Measurements from ENCODE around the gene KIDINS220.

The KIDINS220 gene

DNA sequence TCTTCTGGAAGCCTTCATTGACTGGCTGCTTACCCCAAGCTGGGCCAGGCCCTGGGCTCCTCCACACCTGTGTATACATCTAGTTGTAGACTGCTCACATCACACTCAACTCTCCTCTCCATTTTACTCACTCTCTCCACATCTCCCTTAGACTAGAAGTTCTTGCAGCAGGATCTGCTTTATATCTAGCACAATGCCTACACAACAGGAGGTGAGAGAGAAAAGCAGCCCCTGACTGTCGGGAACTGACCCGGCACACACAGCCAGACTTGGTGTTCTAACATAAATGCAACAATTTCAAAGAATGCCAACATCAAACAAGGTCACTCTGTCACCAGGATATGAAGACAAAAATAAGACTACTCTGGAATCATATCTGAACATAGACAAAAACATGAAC lies 5.9 kb downstream of the KIDINS220 start:
- DNase-seq, result no peak
- peaks cover 9% of the 10 kb centered on the region for H3K36me3 ChIP-seq
- H3K9me3 ChIP-seq (ENCODE audit: severe bottlenecking), result no peaks in the 10 kb centered on the region
- no peak overlapping the region for H3K27ac ChIP-seq
- no peaks in the 10 kb centered on the region for H3K27me3 ChIP-seq (ENCODE audit: insufficient read depth, low read depth, severe bottlenecking)
- TF ChIP-seq, protein P1, sequence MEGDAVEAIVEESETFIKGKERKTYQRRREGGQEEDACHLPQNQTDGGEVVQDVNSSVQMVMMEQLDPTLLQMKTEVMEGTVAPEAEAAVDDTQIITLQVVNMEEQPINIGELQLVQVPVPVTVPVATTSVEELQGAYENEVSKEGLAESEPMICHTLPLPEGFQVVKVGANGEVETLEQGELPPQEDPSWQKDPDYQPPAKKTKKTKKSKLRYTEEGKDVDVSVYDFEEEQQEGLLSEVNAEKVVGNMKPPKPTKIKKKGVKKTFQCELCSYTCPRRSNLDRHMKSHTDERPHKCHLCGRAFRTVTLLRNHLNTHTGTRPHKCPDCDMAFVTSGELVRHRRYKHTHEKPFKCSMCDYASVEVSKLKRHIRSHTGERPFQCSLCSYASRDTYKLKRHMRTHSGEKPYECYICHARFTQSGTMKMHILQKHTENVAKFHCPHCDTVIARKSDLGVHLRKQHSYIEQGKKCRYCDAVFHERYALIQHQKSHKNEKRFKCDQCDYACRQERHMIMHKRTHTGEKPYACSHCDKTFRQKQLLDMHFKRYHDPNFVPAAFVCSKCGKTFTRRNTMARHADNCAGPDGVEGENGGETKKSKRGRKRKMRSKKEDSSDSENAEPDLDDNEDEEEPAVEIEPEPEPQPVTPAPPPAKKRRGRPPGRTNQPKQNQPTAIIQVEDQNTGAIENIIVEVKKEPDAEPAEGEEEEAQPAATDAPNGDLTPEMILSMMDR (IDR thresholded peaks at IDR 0.05; ENCODE audit: low read depth, low read length), result no peak
- H3K4me3 ChIP-seq (ENCODE audit: low read depth, low read length), result no peak overlapping the region

DNA sequence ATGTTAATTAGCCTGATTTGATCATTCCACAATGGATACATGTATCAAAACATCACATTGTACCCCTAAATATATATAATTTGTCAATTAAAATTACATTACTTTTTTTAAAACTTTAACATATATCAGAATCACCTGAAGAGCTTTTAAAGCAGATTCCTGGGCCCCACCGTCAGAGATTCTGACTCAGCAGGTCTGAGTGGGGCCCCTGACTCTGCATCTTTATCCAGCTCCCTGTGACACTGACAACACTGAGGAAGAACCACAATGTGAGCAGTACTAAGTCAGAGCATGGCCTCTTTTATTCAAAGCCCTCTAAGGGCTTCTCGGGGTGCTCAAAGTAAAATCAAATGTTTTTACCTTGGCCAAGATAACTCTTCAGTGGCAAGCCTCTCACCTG lies 9.7 kb downstream of the KIDINS220 start:
- Histone ChIP-seq H3K27me3 (ENCODE audit: insufficient read depth, low read depth, severe bottlenecking) (no peaks in the 10 kb centered on the region), H3K36me3 (peaks cover 30% of the 10 kb centered on the region), H3K4me3 (ENCODE audit: low read depth, low read length) (no peak overlapping the region), H3K9me3 (ENCODE audit: severe bottlenecking) (no peaks in the 10 kb centered on the region), H3K27ac (no peak overlapping the region)
- TF ChIP-seq, protein P1 (IDR thresholded peaks at IDR 0.05; ENCODE audit: low read depth, low read length), result no peak
- no peak for DNase-seq

DNA sequence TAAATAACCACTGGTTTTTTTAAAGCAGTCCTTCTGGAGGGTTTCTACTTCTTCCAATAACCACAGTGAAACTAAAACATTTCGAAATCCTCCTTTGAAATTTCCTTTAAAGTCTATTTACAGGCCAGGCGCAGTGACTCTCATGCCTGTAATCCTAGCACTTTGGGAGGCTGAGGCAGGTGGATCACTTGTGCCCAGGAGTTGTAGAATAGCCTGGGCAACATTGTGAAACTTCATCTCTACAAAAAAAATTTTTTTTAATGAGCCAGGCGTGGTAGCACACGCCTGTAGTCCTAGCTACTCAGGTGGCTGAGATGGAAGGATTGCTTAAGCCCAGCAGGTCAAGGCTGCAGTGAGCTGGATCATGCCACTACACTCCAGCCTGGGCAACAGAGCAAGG lies 15.2 kb downstream of the KIDINS220 start:
- Histone ChIP-seq H3K27me3 (ENCODE audit: insufficient read depth, low read depth, severe bottlenecking) (no peaks in the 10 kb centered on the region), H3K27ac (no peak overlapping the region), H3K36me3 (peaks cover 32% of the 10 kb centered on the region), H3K4me3 (ENCODE audit: low read depth, low read length) (no peak overlapping the region), H3K9me3 (ENCODE audit: severe bottlenecking) (no peaks in the 10 kb centered on the region)
- TF ChIP-seq, protein P1 (IDR thresholded peaks at IDR 0.05; ENCODE audit: low read depth, low read length), result no peak
- no peak for DNase-seq

DNA sequence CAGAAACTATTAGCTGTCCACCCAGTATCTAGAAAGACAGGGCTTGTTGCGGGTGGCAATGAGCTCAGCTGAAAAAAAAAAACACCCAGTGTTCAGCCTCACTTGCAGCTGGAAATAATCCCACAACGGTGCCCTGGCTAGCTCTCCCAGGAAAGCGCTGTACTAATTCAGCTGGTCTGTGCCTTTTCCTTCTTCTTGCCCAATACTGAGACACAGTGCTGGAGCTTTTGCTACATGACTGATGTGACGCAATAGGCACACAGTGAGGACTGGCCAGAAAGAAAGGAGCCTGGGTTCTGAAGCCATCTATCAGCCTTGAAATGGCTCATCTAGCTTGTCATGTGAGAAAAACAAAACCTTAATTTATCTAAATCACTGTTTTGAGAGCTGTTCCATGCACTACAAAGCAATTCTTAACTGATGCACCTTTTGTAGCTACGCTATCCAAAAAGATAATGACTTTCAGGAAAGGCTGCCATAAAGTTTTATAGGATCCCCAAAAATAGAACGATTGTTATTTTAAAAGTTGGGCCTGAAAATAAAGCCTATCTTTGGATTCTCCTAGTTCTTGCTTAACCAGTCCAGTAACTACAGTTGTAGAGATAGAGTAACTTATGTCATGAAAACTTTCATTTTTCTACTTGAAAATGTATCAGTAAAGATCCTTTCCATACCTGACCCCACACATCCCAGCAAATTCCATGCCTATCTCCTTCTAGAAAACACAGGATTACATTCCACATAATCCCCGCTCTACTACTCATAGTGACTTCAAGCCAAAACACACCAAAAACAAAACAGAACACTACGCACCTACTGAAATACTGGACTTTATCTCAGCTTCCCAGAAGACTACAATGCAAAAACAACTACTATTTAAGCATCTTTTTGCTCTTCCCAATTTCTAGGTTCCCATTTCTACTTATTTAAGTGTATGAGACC lies 15.9 kb downstream of the KIDINS220 start:
- Histone ChIP-seq H3K27ac (no peak overlapping the region), H3K9me3 (ENCODE audit: severe bottlenecking) (no peaks in the 10 kb centered on the region), H3K4me3 (ENCODE audit: low read depth, low read length) (no peak overlapping the region), H3K27me3 (ENCODE audit: insufficient read depth, low read depth, severe bottlenecking) (no peaks in the 10 kb centered on the region), H3K36me3 (peaks cover 35% of the 10 kb centered on the region)
- TF ChIP-seq, protein P1 (IDR thresholded peaks at IDR 0.05; ENCODE audit: low read depth, low read length), result no peak
- no peak for DNase-seq

DNA sequence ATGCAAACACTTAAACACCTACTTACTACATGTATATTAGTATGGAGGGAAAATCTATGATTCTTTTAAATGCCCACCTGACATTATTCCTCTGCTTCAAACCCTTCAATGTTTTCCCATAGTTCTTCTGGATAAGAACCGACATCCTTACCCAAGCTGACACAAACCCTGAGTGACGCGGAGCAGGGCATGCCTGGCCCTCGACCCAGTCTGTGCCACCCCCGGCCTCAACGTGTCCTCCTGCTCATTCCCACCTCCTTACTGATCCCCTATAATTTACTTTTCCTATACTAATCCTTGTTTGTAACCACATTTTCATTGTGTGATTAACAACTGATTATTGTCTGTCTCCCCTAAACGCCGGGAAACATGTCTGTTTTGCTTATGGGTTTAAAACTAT lies 17.5 kb downstream of the KIDINS220 start:
- TF ChIP-seq, protein P1 (IDR thresholded peaks at IDR 0.05; ENCODE audit: low read depth, low read length), result no peak
- no peaks in the 10 kb centered on the region for H3K27me3 ChIP-seq (ENCODE audit: insufficient read depth, low read depth, severe bottlenecking)
- DNase-seq, result no peak
- H3K27ac ChIP-seq, result no peak overlapping the region
- no peaks in the 10 kb centered on the region for H3K9me3 ChIP-seq (ENCODE audit: severe bottlenecking)
- H3K4me3 ChIP-seq (ENCODE audit: low read depth, low read length), result no peak overlapping the region
- peaks cover 30% of the 10 kb centered on the region for H3K36me3 ChIP-seq
